Neural progenitor cell (in vitro differentiated cells): Measurements from ENCODE around the gene DNAL4. TPM values are rescaled to one million over a fixed set of nuclear protein-coding genes. Genes with fewer than 3 reads are reported as not detected.
A peak's percentile ranks its signal among the peaks of the same experiment; 100 is the strongest.

Experiments used
- DNase-seq: peaks from one replicate; pipeline ENCODE4 v3.0.0-alpha.2; 2016; ENCODE audit warnings: low spot score
- H2AFZ ChIP-seq: fragments of 200-600 bp; sonication (generic); replicated peaks from 2 replicates; pipeline ENCODE4 v1.6.1; 2016; ENCODE audit warnings: antibody characterized with exemption
- H3F3A ChIP-seq: fragments of 200-600 bp; sonication (generic); 2 replicates; pipeline ENCODE4 v1.6.1; 2016; ENCODE audit warnings: antibody characterized with exemption, low read depth
- H3K27ac ChIP-seq: fragments of 200-600 bp; sonication (generic); 2 replicates; pipeline ENCODE4 v1.5.1; 2016; ENCODE audit warnings: mild to moderate bottlenecking
- H3K27me3 ChIP-seq: fragments of 200-600 bp; sonication (generic); 2 replicates; pipeline ENCODE4 v1.6.1; 2016; ENCODE audit warnings: mild to moderate bottlenecking, moderate library complexity
- H3K36me3 ChIP-seq: fragments of 200-600 bp; sonication (generic); 2 replicates; pipeline ENCODE4 v1.5.1; 2016
- H3K4me1 ChIP-seq: fragments of 200-600 bp; sonication (generic); 2 replicates; pipeline ENCODE4 v1.6.1; 2016; ENCODE audit warnings: mixed run types
- H3K4me2 ChIP-seq: fragments of 200-600 bp; sonication (generic); 2 replicates; pipeline ENCODE4 v1.6.1; 2016
- H3K4me3 ChIP-seq: fragments of 200-600 bp; sonication (generic); 2 replicates; pipeline ENCODE4 v1.5.1; 2016
- H3K79me2 ChIP-seq: fragments of 200-600 bp; sonication (generic); 2 replicates; pipeline ENCODE4 v1.6.1; 2016; ENCODE audit warnings: low read depth
- H3K9ac ChIP-seq: fragments of 200-600 bp; sonication (generic); 2 replicates; pipeline ENCODE4 v1.6.1; 2016
- H3K9me3 ChIP-seq: fragments of 200-600 bp; sonication (generic); 2 replicates; pipeline ENCODE4 v1.5.1; 2016; ENCODE audit warnings: low read depth
- H4K20me1 ChIP-seq: fragments of 200-600 bp; sonication (generic); 2 replicates; pipeline ENCODE4 v1.6.1; 2016; ENCODE audit warnings: low read depth
- H3K27ac Mint-ChIP-seq: 3 replicates; pipeline ENCODE4 v1.8.0; 2021; ENCODE audit warnings: mixed read lengths
- H3K27me3 Mint-ChIP-seq: 2 replicates; pipeline ENCODE4 v1.8.0; 2022; ENCODE audit warnings: low read depth, mild to moderate bottlenecking, inconsistent platforms, moderate library complexity, mixed read lengths; ENCODE audit not compliant: insufficient read depth
- H3K36me3 Mint-ChIP-seq: 3 replicates; pipeline ENCODE4 v1.8.0; 2021; ENCODE audit warnings: mixed read lengths
- H3K4me1 Mint-ChIP-seq: 3 replicates; pipeline ENCODE4 v1.8.0; 2021; ENCODE audit warnings: mixed read lengths
- H3K4me3 Mint-ChIP-seq: 3 replicates; pipeline ENCODE4 v1.8.0; 2021; ENCODE audit warnings: mild to moderate bottlenecking, moderate library complexity, mixed read lengths
- H3K9me3 Mint-ChIP-seq: 3 replicates; pipeline ENCODE4 v1.8.0; 2020; ENCODE audit warnings: mixed read lengths
- CTCF ChIP-seq: fragments of 200-600 bp; sonication (generic); IDR thresholded peaks from 2 replicates; pipeline ENCODE4 v1.5.1; 2017; ENCODE audit warnings: antibody characterized with exemption, mild to moderate bottlenecking
- EZH2 ChIP-seq: fragments of 200-600 bp; sonication (generic); IDR thresholded peaks from 2 replicates; pipeline ENCODE4 v1.6.1; 2017; ENCODE audit warnings: antibody characterized with exemption, mild to moderate bottlenecking, moderate library complexity
- EZH2phosphoT487 ChIP-seq: fragments of 200-600 bp; sonication (generic); IDR thresholded peaks from 2 replicates; pipeline ENCODE4 v1.6.1; 2017; ENCODE audit warnings: antibody characterized with exemption
- total RNA-seq: library from RNA; depleted of rRNA; stranded (reverse); fragments of >200 nt; gene quantifications from 2 replicates; pipeline ENCODE4 v1.2.3, GENCODE V29; 2015; ENCODE audit warnings: low replicate concordance

Gene DNAL4
- total RNA-seq, 1 donor from 2014 or later, result 10.7 TPM

GRCh38 chr22:38760477-38761201 is 33.3 kb downstream of the DNAL4 start:
- H3K9ac ChIP-seq, result no peak overlapping the region
- peak; percentile 45 for DNase-seq
- Mint-ChIP-seq H3K4me1 (peaks cover 41% of the 10 kb centered on the region), H3K9me3 (no peaks in the 10 kb centered on the region), H3K27me3 (peaks cover 5% of the 10 kb centered on the region), H3K36me3 (no peaks in the 10 kb centered on the region), H3K4me3 (no peak overlapping the region), H3K27ac (no peak overlapping the region)
- no peak for TF ChIP-seq EZH2phosphoT487
- no peak for TF ChIP-seq CTCF
- TF ChIP-seq EZH2, result no peak
- no peaks in the 10 kb centered on the region for H4K20me1 ChIP-seq
- H2AFZ ChIP-seq, result no peak overlapping the region
- no peaks in the 10 kb centered on the region for H3K9me3 ChIP-seq
- H3K27me3 ChIP-seq, result peaks cover 17% of the 10 kb centered on the region
- no peak overlapping the region for H3K27ac ChIP-seq
- H3F3A ChIP-seq, result peaks cover 13% of the 10 kb centered on the region
- H3K4me3 ChIP-seq, result no peak overlapping the region
- peak overlapping the region; percentile 49 for H3K4me2 ChIP-seq
- no peaks in the 10 kb centered on the region for H3K36me3 ChIP-seq
- H3K79me2 ChIP-seq, result no peaks in the 10 kb centered on the region
- peaks cover 17% of the 10 kb centered on the region for H3K4me1 ChIP-seq

- no peaks in the 10 kb centered on the region for H3K36me3 Mint-ChIP-seq
- H3K4me3 Mint-ChIP-seq, result peak overlapping the region; percentile 18
- Histone ChIP-seq H3K36me3 (no peaks in the 10 kb centered on the region), H3K9me3 (no peaks in the 10 kb centered on the region), H4K20me1 (peaks cover 4% of the 10 kb centered on the region), H3K4me2 (no peak overlapping the region), H2AFZ (no peak overlapping the region), H3K4me1 (peaks cover 27% of the 10 kb centered on the region), H3K79me2 (no peaks in the 10 kb centered on the region), H3K4me3 (no peak overlapping the region), H3K9ac (no peak overlapping the region), H3F3A (peaks cover 29% of the 10 kb centered on the region), H3K27me3 (peaks cover 17% of the 10 kb centered on the region), H3K27ac (no peak overlapping the region)
- H3K27ac Mint-ChIP-seq, result no peak overlapping the region
- TF ChIP-seq CTCF (no peak), EZH2 (no peak), EZH2phosphoT487 (no peak)
- H3K4me1 Mint-ChIP-seq, result peaks cover 48% of the 10 kb centered on the region
- no peak for DNase-seq
- no peaks in the 10 kb centered on the region for H3K9me3 Mint-ChIP-seq
- peaks cover 2% of the 10 kb centered on the region for H3K27me3 Mint-ChIP-seq
Observed at GRCh38 chr22:38759005-38759404, 34.9 kb downstream of the DNAL4 start.

GRCh38 chr22:38758276-38758945 is 35.5 kb downstream of the DNAL4 start:
- DNase-seq, result no peak
- Mint-ChIP-seq H3K36me3 (no peaks in the 10 kb centered on the region), H3K9me3 (no peaks in the 10 kb centered on the region), H3K27me3 (peaks cover 2% of the 10 kb centered on the region), H3K27ac (no peak overlapping the region), H3K4me1 (peaks cover 48% of the 10 kb centered on the region), H3K4me3 (peak overlapping the region; percentile 42)
- Histone ChIP-seq H3K4me2 (no peak overlapping the region), H3K9ac (no peak overlapping the region), H4K20me1 (peaks cover 9% of the 10 kb centered on the region), H3K4me1 (peaks cover 30% of the 10 kb centered on the region), H3F3A (peaks cover 34% of the 10 kb centered on the region), H3K79me2 (no peaks in the 10 kb centered on the region), H2AFZ (no peak overlapping the region), H3K36me3 (no peaks in the 10 kb centered on the region), H3K27ac (no peak overlapping the region), H3K27me3 (peaks cover 17% of the 10 kb centered on the region), H3K4me3 (no peak overlapping the region), H3K9me3 (no peaks in the 10 kb centered on the region)
- TF ChIP-seq EZH2 (no peak), EZH2phosphoT487 (no peak)

GRCh38 chr22:38757464-38757757 is 36.5 kb downstream of the DNAL4 start:
- no peaks in the 10 kb centered on the region for H3K36me3 ChIP-seq
- peaks cover 42% of the 10 kb centered on the region for H3K4me1 Mint-ChIP-seq
- H4K20me1 ChIP-seq, result peaks cover 9% of the 10 kb centered on the region
- H2AFZ ChIP-seq, result no peak overlapping the region
- H3K4me3 Mint-ChIP-seq, result peak overlapping the region; percentile 14
- H3K9me3 Mint-ChIP-seq, result no peaks in the 10 kb centered on the region
- no peak overlapping the region for H3K9ac ChIP-seq
- no peaks in the 10 kb centered on the region for H3K9me3 ChIP-seq
- no peaks in the 10 kb centered on the region for H3K36me3 Mint-ChIP-seq
- no peak for DNase-seq
- H3K27me3 ChIP-seq, result peaks cover 17% of the 10 kb centered on the region
- no peak overlapping the region for H3K4me3 ChIP-seq
- TF ChIP-seq EZH2 (no peak), CTCF (no peak), EZH2phosphoT487 (no peak)
- no peak overlapping the region for H3K27ac Mint-ChIP-seq
- peaks cover 34% of the 10 kb centered on the region for H3F3A ChIP-seq
- H3K79me2 ChIP-seq, result no peaks in the 10 kb centered on the region
- no peak overlapping the region for H3K27ac ChIP-seq
- no peak overlapping the region for H3K4me2 ChIP-seq
- peaks cover 5% of the 10 kb centered on the region for H3K27me3 Mint-ChIP-seq
- peaks cover 30% of the 10 kb centered on the region for H3K4me1 ChIP-seq
